Right lobe of liver (tissue), 6 donors: ENCODE results near the gene AHI1. TPM values are rescaled to one million over a fixed set of nuclear protein-coding genes. Genes with fewer than 3 reads are reported as not detected.

Experiments
- ATAC-seq, 4 donors: fragments of 200-7000 bp; cut with Tn5 transposase; one replicate each; pipeline ENCODE4 v1.9.1; 2020; ENCODE audit warnings: mild to moderate bottlenecking in 4 of 4, moderate library complexity in 4 of 4
- DNase-seq, 3 donors: peaks; one replicate each; pipeline ENCODE4 v3.0.0-alpha.2; 2020
- H3K27ac ChIP-seq, 3 donors: fragments of 200-600 bp; one replicate each; pipeline ENCODE4 v1.8.0; 2022
- H3K27me3 ChIP-seq, 2 donors: fragments of 200-600 bp; one replicate each; pipeline ENCODE4 v1.8.0; 2022
- H3K36me3 ChIP-seq, 4 donors: fragments of 200-600 bp; sonication (generic) in 1 of 4; one replicate each; pipeline versions ENCODE4 v1.5.1 to v1.8.0; 2017 to 2022; ENCODE audit warnings: control low read depth in 1 of 4
- H3K4me1 ChIP-seq, 4 donors: fragments of 200-600 bp; sonication (generic) in 1 of 4; one replicate each; pipeline versions ENCODE4 v1.5.1 to v1.8.0; 2017 to 2022; ENCODE audit warnings: control low read depth in 1 of 4
- H3K4me3 ChIP-seq, 3 donors: fragments of 200-600 bp; one replicate each; pipeline ENCODE4 v1.8.0; 2022
- H3K9me3 ChIP-seq, 4 donors: fragments of 200-600 bp; sonication (generic) in 1 of 4; one replicate each; pipeline versions ENCODE4 v1.5.1 to v1.8.0; 2017 to 2022; ENCODE audit warnings: control low read depth in 1 of 4
- CTCF ChIP-seq, 4 donors: fragments of 200-600 bp in 3 of 4; fragments of 450-650 bp in 1 of 4; IDR thresholded peaks; one replicate each; pipeline versions ENCODE4 v1.5.1 to v1.8.0; 2016 to 2022; ENCODE audit warnings: antibody characterized with exemption in 4 of 4, mild to moderate bottlenecking in 2 of 4
- POLR2A ChIP-seq: fragments of 450-650 bp; IDR thresholded peaks from one replicate; pipeline ENCODE4 v1.6.1; 2017; ENCODE audit warnings: antibody characterized with exemption, mild to moderate bottlenecking
- WGBS: methylation state at CpG from one replicate; pipeline ENCODE4 v1.1.6; 2018; ENCODE audit warnings: low coverage, low lambda C conversion rate; ENCODE audit not compliant: insufficient coverage; ENCODE audit errors: missing lambda C conversion rate; 5-methylcytosine and 5-hydroxymethylcytosine counted together
- intact Hi-C, 2 donors: fragments of 100-400 bp; cut with DNase I; formaldehyde crosslinking; loops; one replicate each; pipeline versions ENCODE4 v1.11.2 to v1.14.1; 2022
- microRNA-seq, 2 donors: library from miRNA; unstranded; fragments of <30 nt; microRNA quantifications; one replicate each; pipeline ENCODE4, GENCODE V29; 2019 to 2020
- small RNA-seq, 2 experiments: library from RNA; depleted of rRNA; stranded (forward); fragments of <200 nt; gene quantifications; one replicate each; pipeline ENCODE3, GENCODE V24; 2016
- total RNA-seq, 6 experiments: library from RNA; depleted of rRNA in 2 of 6; stranded (reverse); fragments of >200 nt in 2 of 6; fragmentation: NEBNext Ultra II Directional in 3 of 6; extraction: Animal tissue kit (Norgen Biotek cat#: 25700) in 3 of 6; gene quantifications; one replicate each; pipeline versions ENCODE4 v1.1.0 to v1.2.4, GENCODE V29; 2016 to 2023
- donor health status: DM: no; HTN: yes; CAD: no.
- donor health status: DM: no; HTN: no; CAD: no.
- donor health status: DM: no; HTN: no; CAD: no.
- donor health status: DM: no; HTN: yes; CAD: no.
- donor health status: DM: no; HTN: yes; CAD: no.

AHI1 gene
- total RNA-seq, 6 experiments from 2014 or later, result 4.7 to 9.2 (median 8.0) TPM

DNA sequence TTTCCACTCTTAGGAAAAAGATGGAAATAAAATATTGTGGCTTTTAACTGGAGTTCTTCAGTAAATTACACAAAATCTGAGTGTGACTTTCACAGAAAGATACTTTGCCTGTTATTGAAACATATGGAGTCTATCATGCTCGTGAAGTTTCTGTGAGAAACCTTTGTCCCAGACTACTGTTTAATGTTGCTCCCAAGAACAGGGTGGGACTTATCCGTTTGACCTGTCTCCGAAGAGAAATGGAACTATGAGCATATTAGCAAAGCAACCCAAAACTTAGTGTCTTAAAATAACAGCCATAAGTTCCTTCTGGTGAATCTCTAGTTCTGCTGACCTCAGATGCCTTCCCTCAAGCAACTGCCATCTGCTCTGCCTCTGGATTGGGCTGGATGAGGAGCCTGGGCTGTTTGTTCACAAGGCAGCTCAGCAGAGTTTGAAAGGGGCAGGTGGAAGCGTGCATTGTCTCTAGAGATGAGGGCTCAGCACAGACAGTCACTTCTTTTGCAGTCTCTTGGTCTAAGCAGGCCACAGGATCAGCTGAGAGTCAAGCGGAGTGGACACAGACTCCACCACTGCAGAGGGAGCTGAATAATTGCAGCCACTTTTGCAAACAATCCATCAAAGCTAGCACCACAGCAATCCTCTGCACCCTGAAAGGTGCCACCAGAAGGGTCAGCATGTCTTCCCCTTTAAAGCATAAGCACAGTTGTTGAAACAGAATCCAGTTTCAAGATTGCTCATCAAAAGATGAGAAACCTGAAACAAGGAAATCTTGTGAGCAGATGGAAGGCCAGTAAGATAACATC lies 263.7 kb downstream of the AHI1 start:
- Histone ChIP-seq H3K36me3 (no peaks in the 10 kb centered on the region), H3K27ac (no peak overlapping the region), H3K27me3 (no peaks in the 10 kb centered on the region), H3K4me1 (no peaks in the 10 kb centered on the region), H3K9me3 (no peaks in the 10 kb centered on the region), H3K4me3 (no peak overlapping the region)
- WGBS, result 49% methylated on average over 3 of the region's 5 CpGs
- no peak for TF ChIP-seq CTCF (IDR thresholded peaks at IDR 0.05)
- TF ChIP-seq POLR2A, result no peak
- DNase-seq, result no peak
- ATAC-seq, result peak in 1 of 4 donors; percentile 13
- intact Hi-C loops, result no loop called here

Small RNAs within 50 kb of the gene (microRNA-seq; reads per million reads assigned to microRNA genes)
- 0 reads per million in 2 donors for gene MIR548A2

Small RNAs within 50 kb of the gene (small RNA-seq; reads per million reads assigned to genes)
- gene MIR548A2 (0 reads per million in 2 experiments), gene RF00019 (0 reads per million in 2 experiments)
